CD4-positive, alpha-beta T cell treated with Interleukin-15 for 4 hours (primary cell): ENCODE results near the gene AK4.

Source experiments
- DNase-seq: peaks from one replicate; pipeline ENCODE4 v3.0.0-alpha.2; 2020; ENCODE audit warnings: low spot score

The AK4 gene

DNA sequence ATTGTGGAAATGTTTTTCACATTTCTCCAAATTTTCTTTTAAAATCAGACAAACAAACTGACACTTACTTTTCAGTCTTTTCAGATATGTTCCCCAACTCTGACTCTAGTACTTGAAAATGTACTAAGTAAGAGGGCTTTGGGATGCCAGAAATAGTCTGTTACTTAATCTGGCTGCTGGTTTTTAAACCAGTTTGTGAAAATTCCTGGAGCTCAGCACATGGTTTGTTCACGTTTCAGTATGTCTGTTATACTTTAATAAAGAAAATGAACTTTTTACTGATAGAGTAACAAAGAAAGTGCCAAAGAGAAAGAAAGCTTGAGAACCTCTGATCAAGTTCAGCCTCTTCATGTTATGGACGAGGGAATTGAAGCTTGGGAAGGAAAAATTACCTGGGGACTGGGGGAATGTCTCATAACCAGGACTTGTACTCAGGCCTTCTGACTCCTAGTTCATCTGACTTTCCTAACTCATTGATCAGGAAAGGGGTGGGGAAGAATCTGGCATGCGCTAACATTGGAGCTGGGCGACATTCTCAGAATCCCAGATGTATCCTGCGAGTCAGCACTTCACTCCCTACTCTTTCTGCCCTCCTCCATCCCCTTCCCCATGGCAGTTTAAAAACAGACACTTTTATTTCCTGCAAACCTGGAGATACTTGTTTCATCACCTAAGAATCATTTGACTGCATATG lies 130.5 kb downstream of the AK4 start:
- no peak for DNase-seq

GRCh38 chr1:65279070-65279779 lies 131.2 kb downstream of the AK4 start:
- DNase-seq: no peak
